Stimulated activated CD8-positive, alpha-beta memory T cell treated with anti-CD3 and anti-CD28 coated beads, Interleukin-15, amount 100 ng/mL, for 48 hours (primary cell): Measurements from ENCODE around the gene OVCH1.
"Not testable (repeated sequence)": the region's sequence is repeated elsewhere in the genome, so short reads cannot be mapped to it uniquely, and the experiment has no call there.

Experiments
- DNase-seq, 2 donors: peaks; one replicate each; pipeline ENCODE4 v3.0.0-alpha.2; 2020; ENCODE audit warnings: low read depth in 2 of 2

Gene OVCH1

GRCh38 chr12:29402437-29402836, 95.0 kb downstream of the OVCH1 start:
- DNase-seq = no peak

- DNase-seq = no peak
Measured at GRCh38 chr12:29398495-29398894, 99.0 kb downstream of the OVCH1 start.

- no peak for DNase-seq
Measured at GRCh38 chr12:29396774-29397173, 100.7 kb downstream of the OVCH1 start.

GRCh38 chr12:29395356-29395755, 102.1 kb downstream of the OVCH1 start:
- no peak for DNase-seq

GRCh38 chr12:29390419-29390818, 107.1 kb downstream of the OVCH1 start:
- DNase-seq = not testable (repeated sequence)

GRCh38 chr12:29389295-29389919, 108.1 kb downstream of the OVCH1 start:
- no peak for DNase-seq

GRCh38 chr12:29386084-29386680, 111.3 kb downstream of the OVCH1 start:
- DNase-seq = not testable (repeated sequence)

- not testable (repeated sequence) for DNase-seq
Measured at GRCh38 chr12:29385194-29385593, 112.3 kb downstream of the OVCH1 start.

- DNase-seq = no peak
Measured at GRCh38 chr12:29382251-29382650, 115.2 kb downstream of the OVCH1 start.

GRCh38 chr12:29380536-29381523, 116.7 kb downstream of the OVCH1 start, which contains the start of gene ERGIC2:
Gene ERGIC2, minus strand, starts transcription at chr12:29381172. Its CDS starts 9,539 bp downstream, at chr12:29371633.
- peak; percentile 75 to 81 for DNase-seq
